ENCODE results near the gene RAD51B.

DNA sequence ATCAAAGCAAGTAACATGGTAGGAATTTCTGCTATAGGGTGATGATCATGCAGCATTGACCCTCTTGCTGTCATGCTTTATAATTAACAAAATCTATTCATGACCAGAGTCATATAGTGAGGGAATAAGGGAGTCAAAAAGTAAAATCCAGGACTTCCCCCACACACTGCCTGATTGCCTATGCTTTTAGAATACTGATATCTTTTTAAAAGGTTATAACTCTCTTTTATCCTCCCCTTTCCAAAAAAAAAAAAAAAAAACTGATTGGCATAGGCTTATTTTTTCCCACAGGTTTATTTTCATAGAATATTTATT lies 921.9 kb downstream of the RAD51B start:
- TF ChIP-seq CTCF (conservative IDR thresholded peaks at IDR 0.05; ENCODE audit: low read depth, low read length): no peak
- TF ChIP-seq EZH2 (IDR thresholded peaks at IDR 0.05; ENCODE audit: low read length, unreplicated experiment): no peak

Data from PC-3 (cell line).